ENCODE data around the gene MREG. TPM values are rescaled to one million over a fixed set of nuclear protein-coding genes. Genes with fewer than 3 reads are reported as not detected.
A peak's percentile ranks its signal among the peaks of the same experiment; 100 is the strongest.
"Not testable (repeated sequence)": the region's sequence is repeated elsewhere in the genome, so short reads cannot be mapped to it uniquely, and the experiment has no call there.

MREG gene
- total RNA-seq, 1 donor from 2014 or later: 10.6 TPM

DNA sequence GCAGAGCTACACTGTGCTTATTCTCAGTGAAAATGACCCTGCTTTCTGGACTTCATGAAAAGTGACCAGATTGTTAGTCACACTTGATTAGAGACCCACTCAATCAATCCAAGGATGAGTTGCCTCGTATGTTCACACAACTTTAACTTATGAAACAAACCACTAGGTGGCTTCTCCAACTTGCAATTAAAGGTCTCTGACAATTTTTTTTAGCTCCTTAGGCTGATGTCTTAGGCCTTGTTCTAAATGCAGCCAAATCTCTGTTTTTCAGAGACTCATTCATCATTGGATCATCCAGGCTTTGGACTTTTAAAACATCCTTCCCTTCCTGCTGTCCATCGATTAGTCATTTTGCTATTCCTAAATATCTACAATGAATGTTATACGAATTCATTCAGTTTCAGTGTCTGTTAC is 63.4 kb downstream of the MREG start:
- no peak for DNase-seq
- no peak overlapping the region for H3K27ac Mint-ChIP-seq
- H3K4me3 Mint-ChIP-seq: no peak overlapping the region
- peaks cover 4% of the 10 kb centered on the region for H3K4me1 Mint-ChIP-seq
- no peaks in the 10 kb centered on the region for H3K27me3 Mint-ChIP-seq
- H3K36me3 Mint-ChIP-seq (ENCODE audit: low read depth): peaks cover 4% of the 10 kb centered on the region
- intact Hi-C loops (cut with micrococcal nuclease): loop anchor here (1.0 to 2.0 kb wide), 2 partner anchors 63 to 73 kb away; partner anchors contain the start of gene MREG
- no peaks in the 10 kb centered on the region for H3K9me3 Mint-ChIP-seq

GRCh38 chr2:215948051-215948450 is 65.3 kb downstream of the MREG start:
- H3K27ac Mint-ChIP-seq: no peak overlapping the region
- H3K4me1 Mint-ChIP-seq: peaks cover 4% of the 10 kb centered on the region
- H3K9me3 Mint-ChIP-seq: no peaks in the 10 kb centered on the region
- no peak overlapping the region for H3K4me3 Mint-ChIP-seq
- intact Hi-C loops (cut with micrococcal nuclease): no loop called here
- peaks cover 10% of the 10 kb centered on the region for H3K36me3 Mint-ChIP-seq (ENCODE audit: low read depth)
- DNase-seq: no peak
- no peaks in the 10 kb centered on the region for H3K27me3 Mint-ChIP-seq

- no peak for DNase-seq
- intact Hi-C loops (cut with micrococcal nuclease): no loop called here
- Mint-ChIP-seq H3K27me3 (no peaks in the 10 kb centered on the region), H3K4me3 (no peak overlapping the region), H3K9me3 (no peaks in the 10 kb centered on the region), H3K4me1 (peaks cover 4% of the 10 kb centered on the region), H3K36me3 (ENCODE audit: low read depth) (peaks cover 14% of the 10 kb centered on the region), H3K27ac (no peak overlapping the region)
Observed at GRCh38 chr2:215946586-215946985, 66.8 kb downstream of the MREG start.

GRCh38 chr2:215942194-215942593 is 71.2 kb downstream of the MREG start:
- Mint-ChIP-seq H3K36me3 (ENCODE audit: low read depth) (peaks cover 20% of the 10 kb centered on the region), H3K27me3 (no peaks in the 10 kb centered on the region), H3K4me3 (no peak overlapping the region), H3K27ac (no peak overlapping the region), H3K4me1 (no peaks in the 10 kb centered on the region), H3K9me3 (no peaks in the 10 kb centered on the region)
- no peak for DNase-seq
- intact Hi-C loops (cut with micrococcal nuclease): no loop called here

DNA sequence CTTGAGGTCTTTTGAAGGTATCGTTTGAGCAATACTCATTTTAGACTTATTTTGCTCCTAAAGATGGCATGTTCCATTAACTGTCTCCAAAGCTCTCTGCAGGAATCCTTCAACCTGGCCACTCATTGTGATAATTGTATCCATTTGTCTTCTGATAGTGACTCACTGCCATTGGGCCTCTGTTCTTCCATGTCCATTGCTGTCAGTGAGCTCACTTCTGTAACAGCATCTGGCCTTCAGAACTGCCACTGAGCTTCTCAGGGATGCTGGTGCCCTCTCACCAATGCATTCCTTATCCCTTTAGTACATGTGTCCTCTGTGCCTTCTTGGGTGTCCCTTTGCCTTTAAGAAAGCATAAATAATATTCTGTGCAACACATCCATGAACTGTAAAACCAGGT is 71.6 kb downstream of the MREG start:
- no peak for DNase-seq
- H3K27ac Mint-ChIP-seq: no peak overlapping the region
- H3K4me3 Mint-ChIP-seq: no peak overlapping the region
- no peaks in the 10 kb centered on the region for H3K9me3 Mint-ChIP-seq
- peaks cover 20% of the 10 kb centered on the region for H3K36me3 Mint-ChIP-seq (ENCODE audit: low read depth)
- no peaks in the 10 kb centered on the region for H3K4me1 Mint-ChIP-seq
- H3K27me3 Mint-ChIP-seq: no peaks in the 10 kb centered on the region
- intact Hi-C loops (cut with micrococcal nuclease): no loop called here

DNA sequence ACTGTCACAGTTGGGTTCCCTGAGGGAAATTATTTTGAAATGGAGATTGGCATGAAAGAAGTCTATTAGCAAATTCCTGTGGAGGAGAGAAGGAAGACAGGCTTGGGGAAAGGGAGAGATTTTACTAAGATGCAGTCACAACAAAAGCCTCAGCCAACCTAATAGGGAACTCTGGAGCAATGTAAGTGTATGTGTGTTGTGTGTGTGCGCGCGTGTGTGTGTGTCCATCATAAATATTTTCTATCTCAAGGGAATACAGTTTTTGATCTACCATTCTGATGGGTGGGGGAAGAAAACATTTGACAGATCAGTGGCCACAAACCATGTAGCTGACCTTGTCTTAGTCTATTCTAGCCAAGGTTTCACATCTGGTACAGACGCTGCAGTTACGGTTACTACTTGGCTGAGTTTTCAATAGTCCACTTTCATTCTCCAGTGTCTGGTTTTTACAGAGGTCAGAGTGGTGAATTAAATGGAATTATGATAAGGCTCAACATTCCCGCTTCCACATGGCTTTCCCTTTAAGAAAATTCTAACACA is 72.6 kb downstream of the MREG start:
- H3K27me3 Mint-ChIP-seq: no peaks in the 10 kb centered on the region
- no peaks in the 10 kb centered on the region for H3K4me1 Mint-ChIP-seq
- intact Hi-C loops (cut with micrococcal nuclease): no loop called here
- H3K36me3 Mint-ChIP-seq (ENCODE audit: low read depth): peaks cover 16% of the 10 kb centered on the region
- H3K9me3 Mint-ChIP-seq: no peaks in the 10 kb centered on the region
- DNase-seq: no peak
- H3K4me3 Mint-ChIP-seq: no peak overlapping the region
- no peak overlapping the region for H3K27ac Mint-ChIP-seq

- Mint-ChIP-seq H3K4me3 (no peak overlapping the region), H3K36me3 (ENCODE audit: low read depth) (peaks cover 8% of the 10 kb centered on the region), H3K27ac (no peak overlapping the region), H3K9me3 (no peaks in the 10 kb centered on the region), H3K27me3 (peaks cover 2% of the 10 kb centered on the region), H3K4me1 (no peaks in the 10 kb centered on the region)
- intact Hi-C loops (cut with micrococcal nuclease): no loop called here
- DNase-seq: no peak
Observed at GRCh38 chr2:215937190-215937589, 76.2 kb downstream of the MREG start.

DNA sequence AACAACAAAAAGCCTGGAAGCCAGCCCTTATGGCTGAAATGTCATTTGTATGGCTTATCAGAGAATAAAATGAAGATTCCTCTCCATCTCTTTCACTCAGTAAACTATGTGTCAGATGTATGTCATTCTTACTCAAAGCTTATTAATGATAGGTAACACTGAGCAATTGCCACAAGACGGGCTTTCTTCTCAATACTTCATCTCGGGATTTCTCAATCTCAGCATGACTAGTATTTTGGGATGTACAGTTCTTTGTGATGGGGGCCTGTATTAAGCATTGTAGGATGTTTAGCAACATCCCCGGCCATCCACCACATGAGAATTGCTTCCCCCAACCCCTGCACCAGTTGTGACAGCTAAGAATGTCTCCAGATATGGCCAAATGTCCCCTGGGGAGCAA is 80.2 kb downstream of the MREG start:
- intact Hi-C loops (cut with micrococcal nuclease): no loop called here
- no peak overlapping the region for H3K27ac Mint-ChIP-seq
- peaks cover 2% of the 10 kb centered on the region for H3K27me3 Mint-ChIP-seq
- peaks cover 6% of the 10 kb centered on the region for H3K4me1 Mint-ChIP-seq
- no peak overlapping the region for H3K4me3 Mint-ChIP-seq
- no peaks in the 10 kb centered on the region for H3K36me3 Mint-ChIP-seq (ENCODE audit: low read depth)
- DNase-seq: no peak
- no peaks in the 10 kb centered on the region for H3K9me3 Mint-ChIP-seq

DNA sequence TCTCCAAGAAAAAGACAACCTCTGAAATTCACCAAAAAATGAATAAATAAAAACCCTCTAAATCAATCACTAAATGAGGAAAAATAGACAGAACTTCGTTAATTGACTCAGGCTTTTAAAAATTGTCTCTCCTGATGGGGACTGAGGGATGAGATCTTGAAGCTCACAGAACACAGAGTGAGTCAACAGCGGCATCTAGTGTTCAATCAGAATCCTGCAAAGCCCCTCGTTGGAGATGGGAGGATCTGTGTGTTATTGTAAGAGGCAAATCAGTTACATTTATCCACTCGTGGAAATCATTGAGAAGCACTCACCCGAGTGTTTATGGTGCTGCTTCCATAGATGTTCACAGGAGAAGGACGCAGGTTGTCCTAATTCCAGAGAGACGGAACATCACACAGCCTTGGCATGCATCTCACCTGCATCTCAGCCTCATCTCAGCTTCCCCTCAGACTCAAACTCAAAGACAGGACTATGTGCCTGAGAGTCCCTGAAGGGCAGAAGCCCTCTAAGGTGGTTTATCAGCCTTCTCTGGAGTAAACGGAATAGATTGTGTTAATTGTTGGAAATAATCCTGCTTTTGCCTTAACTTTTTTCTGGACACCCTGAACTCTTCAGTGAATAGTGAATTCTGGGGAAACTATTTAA is 82.0 kb downstream of the MREG start:
- peaks cover 6% of the 10 kb centered on the region for H3K4me1 Mint-ChIP-seq
- intact Hi-C loops (cut with micrococcal nuclease): no loop called here

DNA sequence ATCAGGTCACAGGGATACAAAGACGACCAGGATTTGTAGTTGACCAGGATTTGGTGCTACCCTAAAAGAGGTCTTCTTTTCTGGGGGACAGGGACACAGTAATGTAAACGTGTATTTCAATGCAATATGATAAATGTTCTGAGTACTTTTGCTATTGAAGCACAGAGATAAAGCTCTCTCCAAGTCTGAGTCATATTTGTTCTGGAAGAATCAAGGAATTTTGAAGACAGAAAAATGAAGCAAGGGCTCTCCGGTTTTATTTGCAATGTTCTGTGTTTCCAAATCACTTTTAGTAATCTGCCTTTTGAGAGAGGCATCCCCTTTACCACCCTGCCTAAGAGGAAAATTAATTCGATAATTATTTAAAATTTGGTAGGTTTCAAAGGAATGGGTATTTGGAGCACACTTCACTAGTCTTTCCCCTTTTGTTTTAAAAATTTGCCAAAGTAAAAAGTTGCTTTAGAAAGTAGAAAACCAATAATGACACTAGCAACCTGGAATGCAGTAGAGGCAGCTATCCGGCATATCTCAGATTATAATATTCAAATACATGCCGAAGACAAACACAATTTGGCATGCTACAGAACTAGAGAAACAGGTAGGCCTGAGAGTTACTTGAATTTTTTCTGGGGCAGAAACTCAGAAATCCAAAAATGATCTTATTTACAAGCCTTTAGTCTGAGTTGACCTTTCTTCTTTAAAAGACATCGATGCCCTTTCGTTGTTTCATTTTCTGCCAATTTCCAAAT is 82.7 kb downstream of the MREG start:
- no peaks in the 10 kb centered on the region for H3K9me3 Mint-ChIP-seq
- no peaks in the 10 kb centered on the region for H3K36me3 Mint-ChIP-seq (ENCODE audit: low read depth)
- intact Hi-C loops (cut with micrococcal nuclease): no loop called here
- no peak overlapping the region for H3K27ac Mint-ChIP-seq
- DNase-seq: no peak
- peaks cover 2% of the 10 kb centered on the region for H3K27me3 Mint-ChIP-seq
- no peak overlapping the region for H3K4me3 Mint-ChIP-seq
- peaks cover 6% of the 10 kb centered on the region for H3K4me1 Mint-ChIP-seq

More for the DNA sequence above, 82.0 kb downstream of the MREG start:
- Mint-ChIP-seq H3K27ac (no peak overlapping the region), H3K4me3 (no peak overlapping the region), H3K27me3 (peaks cover 2% of the 10 kb centered on the region), H3K36me3 (ENCODE audit: low read depth) (no peaks in the 10 kb centered on the region), H3K9me3 (no peaks in the 10 kb centered on the region)
- DNase-seq: peak; percentile 86

DNA sequence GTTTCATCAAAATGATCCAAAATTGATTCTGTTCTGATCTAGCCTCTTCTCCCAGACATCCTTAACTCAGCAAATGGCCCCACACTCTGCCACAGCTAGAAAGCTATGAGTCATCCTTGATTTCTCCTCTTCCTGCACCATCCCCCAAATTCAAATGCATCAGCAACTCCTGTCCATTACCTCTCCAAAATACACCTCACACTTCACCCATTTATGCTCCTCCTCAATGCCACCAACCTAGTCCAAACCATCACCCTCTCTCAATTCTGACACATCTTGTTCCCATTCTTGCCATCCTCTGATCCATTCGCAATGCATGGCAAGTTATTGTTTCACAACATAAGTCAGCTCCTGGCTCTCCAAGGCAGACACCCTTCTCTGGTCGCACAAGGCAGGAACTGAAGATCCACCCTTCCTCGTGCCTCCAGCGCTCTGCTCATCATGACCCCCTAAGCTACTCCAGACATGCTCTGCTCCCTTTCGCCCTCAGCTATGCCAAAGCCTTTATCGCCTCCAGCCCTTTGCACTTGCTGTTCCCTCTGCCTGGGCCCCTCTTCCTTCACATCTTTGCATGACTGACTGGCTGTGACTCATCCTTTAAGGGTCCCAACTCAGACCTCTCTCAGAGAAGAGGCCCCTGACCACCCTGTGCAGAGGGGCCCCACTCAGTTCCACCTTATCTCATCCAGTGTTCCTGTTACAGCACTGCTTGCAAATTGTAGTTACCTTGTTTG is 83.6 kb downstream of the MREG start:
- H3K36me3 Mint-ChIP-seq (ENCODE audit: low read depth): no peaks in the 10 kb centered on the region
- intact Hi-C loops (cut with micrococcal nuclease): no loop called here
- no peaks in the 10 kb centered on the region for H3K27me3 Mint-ChIP-seq
- no peak for DNase-seq
- H3K27ac Mint-ChIP-seq: no peak overlapping the region
- peaks cover 6% of the 10 kb centered on the region for H3K4me1 Mint-ChIP-seq
- no peaks in the 10 kb centered on the region for H3K9me3 Mint-ChIP-seq
- H3K4me3 Mint-ChIP-seq: no peak overlapping the region

GRCh38 chr2:215928086-215928485 is 85.3 kb downstream of the MREG start:
- H3K27ac Mint-ChIP-seq: no peak overlapping the region
- DNase-seq: no peak
- H3K4me3 Mint-ChIP-seq: no peak overlapping the region
- no peaks in the 10 kb centered on the region for H3K27me3 Mint-ChIP-seq
- intact Hi-C loops (cut with micrococcal nuclease): no loop called here
- no peaks in the 10 kb centered on the region for H3K36me3 Mint-ChIP-seq (ENCODE audit: low read depth)
- H3K9me3 Mint-ChIP-seq: no peaks in the 10 kb centered on the region
- peaks cover 6% of the 10 kb centered on the region for H3K4me1 Mint-ChIP-seq

DNA sequence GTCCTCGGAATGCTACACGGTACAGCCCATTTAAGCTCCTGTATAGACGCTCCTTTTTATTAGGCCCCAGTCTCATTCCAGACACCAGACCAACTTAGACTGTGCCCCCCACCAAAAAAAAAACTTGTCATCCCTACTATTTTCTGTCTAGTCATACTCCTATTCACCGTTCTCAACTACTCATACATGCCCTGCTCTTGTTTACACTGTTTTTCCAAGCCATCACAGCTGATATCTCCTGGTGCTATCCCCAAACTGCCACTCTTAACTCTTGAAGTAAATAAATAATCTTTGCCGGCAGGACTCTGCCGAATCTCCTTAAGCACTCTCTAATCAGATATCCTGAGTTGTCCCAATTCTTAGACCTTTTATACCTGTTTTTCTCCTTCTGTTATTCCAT is 86.4 kb downstream of the MREG start:
- H3K4me1 Mint-ChIP-seq; H3K4me3 Mint-ChIP-seq; intact Hi-C loops (cut with micrococcal nuclease); H3K9me3 Mint-ChIP-seq; H3K36me3 Mint-ChIP-seq (ENCODE audit: low read depth); DNase-seq; H3K27ac Mint-ChIP-seq; H3K27me3 Mint-ChIP-seq: not testable (repeated sequence)

DNA sequence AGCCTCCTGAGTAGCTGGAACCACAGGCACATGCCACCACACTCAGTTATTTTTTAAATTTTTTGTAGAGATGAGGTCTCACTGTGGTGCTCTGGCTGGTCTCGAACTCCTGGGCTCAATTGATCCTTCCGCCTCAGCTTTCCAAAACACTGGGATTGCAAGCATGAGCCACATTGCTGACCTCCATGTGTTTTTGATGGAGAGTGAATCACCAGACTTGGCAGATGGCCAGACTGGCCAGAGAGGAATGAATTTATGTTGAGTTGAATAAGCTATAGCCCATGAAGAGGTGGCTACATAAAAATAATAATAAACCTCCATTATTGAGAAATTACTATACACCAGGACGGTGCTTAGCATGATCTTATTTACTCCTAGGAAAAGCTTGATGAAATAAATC is 91.5 kb downstream of the MREG start:
- intact Hi-C loops (cut with micrococcal nuclease): no loop called here
- H3K27ac Mint-ChIP-seq: no peak overlapping the region
- H3K36me3 Mint-ChIP-seq (ENCODE audit: low read depth): no peaks in the 10 kb centered on the region
- no peaks in the 10 kb centered on the region for H3K9me3 Mint-ChIP-seq
- no peak overlapping the region for H3K4me3 Mint-ChIP-seq
- peaks cover 1% of the 10 kb centered on the region for H3K27me3 Mint-ChIP-seq
- peaks cover 4% of the 10 kb centered on the region for H3K4me1 Mint-ChIP-seq
- DNase-seq: no peak

All from activated CD4-positive, alpha-beta T cell treated with anti-CD3 and anti-CD28 coated beads, Interleukin-2, amount 10 ng/mL, durations not matched to agents 24 days and 14 days (primary cell).